Measurements from ENCODE around the gene BRD3OS. TPM values are rescaled to one million over a fixed set of nuclear protein-coding genes. Genes with fewer than 3 reads are reported as not detected.

BRD3OS gene
- total and polyA plus RNA-seq, 2 of the 13 experiments (the other 11 are each of a cell fraction or from before 2014, with no cell fraction given) = 4.9 to 5.7 TPM

DNA sequence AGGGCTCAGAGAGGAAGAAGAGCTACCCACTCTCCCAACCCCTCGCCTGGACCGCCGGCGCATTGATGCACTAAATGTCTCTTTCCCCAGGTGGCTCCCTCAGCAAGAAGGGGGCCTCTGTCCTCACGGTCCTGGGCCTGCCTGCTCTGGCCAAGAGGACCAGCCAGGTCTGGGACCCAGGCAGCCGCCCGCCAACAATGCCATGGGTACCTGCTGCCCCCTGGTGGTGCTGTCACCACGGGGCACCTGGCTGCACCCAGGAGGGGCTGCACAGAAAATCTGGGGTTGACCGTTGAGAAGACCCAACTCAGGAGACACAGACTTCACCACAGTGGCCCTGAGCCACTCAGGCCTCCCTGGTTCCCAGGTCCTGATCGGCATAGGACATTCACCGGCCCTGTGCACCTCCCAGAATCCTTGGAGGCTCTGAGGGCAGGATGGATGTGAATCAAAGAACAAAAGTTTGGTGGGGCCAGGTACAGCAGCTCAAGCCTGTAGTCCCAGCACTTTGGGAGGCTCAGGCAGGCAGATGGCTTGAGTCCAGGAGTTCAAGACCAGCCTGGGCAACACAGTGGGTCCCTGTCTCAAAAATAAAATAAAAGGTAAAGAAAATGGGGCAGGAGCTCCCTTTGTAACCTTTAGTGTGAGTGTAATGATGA lies 30.8 kb upstream of the BRD3OS start (continued):
- TF ChIP-seq, protein P1, sequence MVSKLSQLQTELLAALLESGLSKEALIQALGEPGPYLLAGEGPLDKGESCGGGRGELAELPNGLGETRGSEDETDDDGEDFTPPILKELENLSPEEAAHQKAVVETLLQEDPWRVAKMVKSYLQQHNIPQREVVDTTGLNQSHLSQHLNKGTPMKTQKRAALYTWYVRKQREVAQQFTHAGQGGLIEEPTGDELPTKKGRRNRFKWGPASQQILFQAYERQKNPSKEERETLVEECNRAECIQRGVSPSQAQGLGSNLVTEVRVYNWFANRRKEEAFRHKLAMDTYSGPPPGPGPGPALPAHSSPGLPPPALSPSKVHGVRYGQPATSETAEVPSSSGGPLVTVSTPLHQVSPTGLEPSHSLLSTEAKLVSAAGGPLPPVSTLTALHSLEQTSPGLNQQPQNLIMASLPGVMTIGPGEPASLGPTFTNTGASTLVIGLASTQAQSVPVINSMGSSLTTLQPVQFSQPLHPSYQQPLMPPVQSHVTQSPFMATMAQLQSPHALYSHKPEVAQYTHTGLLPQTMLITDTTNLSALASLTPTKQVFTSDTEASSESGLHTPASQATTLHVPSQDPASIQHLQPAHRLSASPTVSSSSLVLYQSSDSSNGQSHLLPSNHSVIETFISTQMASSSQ (IDR thresholded peaks at IDR 0.05; ENCODE audit: low read depth) = no peak
- TF ChIP-seq, protein P1 (CRISPR knock-in tag; IDR thresholded peaks at IDR 0.05; ENCODE audit: borderline replicate concordance) = no peak
- no peak for TF ChIP-seq ZNF841 (CRISPR knock-in tag; IDR thresholded peaks at IDR 0.05; ENCODE audit: borderline replicate concordance)
- peak in 1 of 2 experiments; percentile 63; a peak in 1 of 4 replicates for TF ChIP-seq KLF16 (CRISPR knock-in tag; IDR thresholded peaks at IDR 0.05)
- no peak for TF ChIP-seq ZNF549 (CRISPR knock-in tag; IDR thresholded peaks at IDR 0.05)
- peak; percentile 54 for TF ChIP-seq SP4 (CRISPR knock-in tag; IDR thresholded peaks at IDR 0.05)
- TF ChIP-seq ZNF569 (CRISPR knock-in tag; IDR thresholded peaks at IDR 0.05; ENCODE audit: borderline replicate concordance) = no peak
- TF ChIP-seq NFAT5 (CRISPR knock-in tag; IDR thresholded peaks at IDR 0.05) = no peak
- peak; percentile 34; the same call in 1 of the 2 replicates for TF ChIP-seq TFDP2 (CRISPR knock-in tag; IDR thresholded peaks at IDR 0.05)
- TF ChIP-seq HNRNPUL1 (IDR thresholded peaks at IDR 0.05; ENCODE audit: low read depth, low read length) = no peak
- 0 out of 2 replicates have a peak, but pooled peaks have one; percentile 60 for TF ChIP-seq TSC22D2 (CRISPR knock-in tag; IDR thresholded peaks at IDR 0.05; ENCODE audit: borderline replicate concordance)
- no peak for TF ChIP-seq ZNF451 (CRISPR knock-in tag; IDR thresholded peaks at IDR 0.05)
- TF ChIP-seq U2AF1 (optimal IDR thresholded peaks at IDR 0.05; ENCODE audit: low read depth, low read length) = no peak
- TF ChIP-seq, protein P2, sequence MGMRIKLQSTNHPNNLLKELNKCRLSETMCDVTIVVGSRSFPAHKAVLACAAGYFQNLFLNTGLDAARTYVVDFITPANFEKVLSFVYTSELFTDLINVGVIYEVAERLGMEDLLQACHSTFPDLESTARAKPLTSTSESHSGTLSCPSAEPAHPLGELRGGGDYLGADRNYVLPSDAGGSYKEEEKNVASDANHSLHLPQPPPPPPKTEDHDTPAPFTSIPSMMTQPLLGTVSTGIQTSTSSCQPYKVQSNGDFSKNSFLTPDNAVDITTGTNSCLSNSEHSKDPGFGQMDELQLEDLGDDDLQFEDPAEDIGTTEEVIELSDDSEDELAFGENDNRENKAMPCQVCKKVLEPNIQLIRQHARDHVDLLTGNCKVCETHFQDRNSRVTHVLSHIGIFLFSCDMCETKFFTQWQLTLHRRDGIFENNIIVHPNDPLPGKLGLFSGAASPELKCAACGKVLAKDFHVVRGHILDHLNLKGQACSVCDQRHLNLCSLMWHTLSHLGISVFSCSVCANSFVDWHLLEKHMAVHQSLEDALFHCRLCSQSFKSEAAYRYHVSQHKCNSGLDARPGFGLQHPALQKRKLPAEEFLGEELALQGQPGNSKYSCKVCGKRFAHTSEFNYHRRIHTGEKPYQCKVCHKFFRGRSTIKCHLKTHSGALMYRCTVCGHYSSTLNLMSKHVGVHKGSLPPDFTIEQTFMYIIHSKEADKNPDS (CRISPR knock-in tag; IDR thresholded peaks at IDR 0.05) = no peak
- no peak for TF ChIP-seq ATF1 (CRISPR knock-in tag; IDR thresholded peaks at IDR 0.05)
